Adrenal gland (tissue), 5 donors: ENCODE measurements around the gene LRRC73.

ENCODE experiments used
- POLR2A ChIP-seq, 2 donors: fragments of 450-650 bp; IDR thresholded peaks; one replicate each; pipeline ENCODE4 v1.6.1; 2017; ENCODE audit warnings: antibody characterized with exemption in 2 of 2, mild to moderate bottlenecking in 2 of 2, moderate library complexity in 1 of 2
- TF ChIP-seq, protein P1 (sequence below), 6 experiments: fragments of 450-650 bp in 4 of 6; fragments of 200-600 bp in 2 of 6; sonication (generic) in 1 of 6; IDR thresholded peaks; 1 replicate in 5 of 6; 2 replicates in 1 of 6; pipeline versions ENCODE4 v1.5.1 to v1.8.0; 2016 to 2021; ENCODE audit warnings: antibody characterized with exemption in 6 of 6, mild to moderate bottlenecking in 2 of 6, moderate library complexity in 1 of 6
- donor health status: DM: no; HTN: no; CAD: no.

DNA sequence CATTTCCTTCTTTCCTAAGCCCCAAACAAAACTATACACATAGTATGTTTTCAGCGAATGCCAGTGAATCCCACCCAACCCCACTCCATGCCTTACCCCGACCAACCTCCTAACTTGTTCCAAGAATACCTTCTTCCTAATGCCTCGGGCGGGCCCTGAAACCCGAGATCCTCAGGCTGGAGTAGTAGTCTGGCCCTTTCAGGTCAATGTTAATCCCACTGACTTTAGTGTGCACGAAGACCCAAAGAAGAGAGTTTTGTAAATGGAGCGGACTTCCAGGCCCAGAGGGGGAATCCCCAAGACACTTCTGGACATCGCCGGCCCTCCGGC is 6.2 kb upstream of the LRRC73 start:
- TF ChIP-seq, protein P1, sequence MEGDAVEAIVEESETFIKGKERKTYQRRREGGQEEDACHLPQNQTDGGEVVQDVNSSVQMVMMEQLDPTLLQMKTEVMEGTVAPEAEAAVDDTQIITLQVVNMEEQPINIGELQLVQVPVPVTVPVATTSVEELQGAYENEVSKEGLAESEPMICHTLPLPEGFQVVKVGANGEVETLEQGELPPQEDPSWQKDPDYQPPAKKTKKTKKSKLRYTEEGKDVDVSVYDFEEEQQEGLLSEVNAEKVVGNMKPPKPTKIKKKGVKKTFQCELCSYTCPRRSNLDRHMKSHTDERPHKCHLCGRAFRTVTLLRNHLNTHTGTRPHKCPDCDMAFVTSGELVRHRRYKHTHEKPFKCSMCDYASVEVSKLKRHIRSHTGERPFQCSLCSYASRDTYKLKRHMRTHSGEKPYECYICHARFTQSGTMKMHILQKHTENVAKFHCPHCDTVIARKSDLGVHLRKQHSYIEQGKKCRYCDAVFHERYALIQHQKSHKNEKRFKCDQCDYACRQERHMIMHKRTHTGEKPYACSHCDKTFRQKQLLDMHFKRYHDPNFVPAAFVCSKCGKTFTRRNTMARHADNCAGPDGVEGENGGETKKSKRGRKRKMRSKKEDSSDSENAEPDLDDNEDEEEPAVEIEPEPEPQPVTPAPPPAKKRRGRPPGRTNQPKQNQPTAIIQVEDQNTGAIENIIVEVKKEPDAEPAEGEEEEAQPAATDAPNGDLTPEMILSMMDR (IDR thresholded peaks at IDR 0.05) = no peak
- no peak for TF ChIP-seq POLR2A (IDR thresholded peaks at IDR 0.05)
